Bronchial epithelial cell (primary cell): ENCODE measurements around the gene SYMPK. TPM values are rescaled to one million over a fixed set of nuclear protein-coding genes. Genes with fewer than 3 reads are reported as not detected.
A peak's percentile ranks its signal among the peaks of the same experiment; 100 is the strongest.

ENCODE experiments used
- DNase-seq: peaks from one replicate; pipeline ENCODE4 v3.0.0-alpha.2; 2010; ENCODE audit warnings: low read depth
- FAIRE-seq: peaks from 2 replicates; lab custom pipeline; 2011; peaks lifted over from hg19 to GRCh38; lab: Jason Lieb, UNC
- H3K27me3 ChIP-seq: 2 replicates; pipeline ENCODE4 v1.5.1; 2011; ENCODE audit warnings: low read length; ENCODE audit not compliant: control insufficient read depth, insufficient read depth
- H3K36me3 ChIP-seq: 2 replicates; pipeline ENCODE4 v1.5.1; 2011; ENCODE audit warnings: low read length; ENCODE audit not compliant: control insufficient read depth, insufficient read depth
- H3K4me3 ChIP-seq: 2 replicates; pipeline ENCODE4 v1.5.1; 2011; ENCODE audit warnings: mild to moderate bottlenecking, low read depth, low read length, control low read depth
- CTCF ChIP-seq: IDR thresholded peaks from 2 replicates; pipeline ENCODE4 v1.5.1; 2011; ENCODE audit warnings: mild to moderate bottlenecking, moderate library complexity, low read length, control low read depth, inconsistent platforms; ENCODE audit not compliant: insufficient read depth, severe bottlenecking
- total RNA-seq: library from RNA; depleted of rRNA; stranded (reverse); fragments of >200 nt; gene quantifications from 2 replicates; pipeline ENCODE4 v1.2.1, GENCODE V29; 2014

The SYMPK gene
- total RNA-seq, 1 donor from 2014 or later: 27.9 TPM

- Histone ChIP-seq H3K4me3 (no peak overlapping the region), H3K36me3 (peaks cover 2% of the 10 kb centered on the region), H3K27me3 (no peaks in the 10 kb centered on the region)
- no peak for TF ChIP-seq CTCF
- FAIRE-seq (no peak), DNase-seq (no peak)
These were observed 21.1 kb upstream of the SYMPK start for GRCh38 chr19:45883881-45884681.

GRCh38 chr19:45883586-45883880 is 20.6 kb upstream of the SYMPK start:
- FAIRE-seq (no peak), DNase-seq (no peak)
- Histone ChIP-seq H3K36me3 (peaks cover 2% of the 10 kb centered on the region), H3K4me3 (no peak overlapping the region), H3K27me3 (no peaks in the 10 kb centered on the region)
- TF ChIP-seq CTCF: no peak

GRCh38 chr19:45882652-45883585 is 20.0 kb upstream of the SYMPK start:
- peak; percentile 99 for TF ChIP-seq CTCF
- no peak for FAIRE-seq
- DNase-seq: peak; percentile 72
- Histone ChIP-seq H3K36me3 (peaks cover 2% of the 10 kb centered on the region), H3K4me3 (peak overlapping the region; percentile 47), H3K27me3 (no peaks in the 10 kb centered on the region)

GRCh38 chr19:45881909-45882528 is 19.1 kb upstream of the SYMPK start:
- FAIRE-seq (no peak), DNase-seq (no peak)
- H3K4me3 ChIP-seq: no peak overlapping the region

More at GRCh38 chr19:45881909-45882528, 19.1 kb upstream of the SYMPK start:
- H3K27me3 ChIP-seq: no peaks in the 10 kb centered on the region
- H3K36me3 ChIP-seq: peaks cover 2% of the 10 kb centered on the region
- TF ChIP-seq CTCF: no peak
